Gastrocnemius medialis (tissue), 4 donors: ENCODE measurements around the gene PFKFB3.

Experiments
- CTCF ChIP-seq, 5 experiments: fragments of 450-650 bp in 3 of 5; fragments of 200-600 bp in 2 of 5; sonication (generic) in 2 of 5; IDR thresholded peaks in 4 of 5; conservative IDR thresholded peaks in 1 of 5; 1 replicate in 4 of 5; 2 replicates in 1 of 5; pipeline ENCODE4 v1.5.1; 2016 to 2019; ENCODE audit warnings: antibody characterized with exemption in 5 of 5, mild to moderate bottlenecking in 3 of 5, moderate library complexity in 3 of 5
- POLR2A ChIP-seq, 2 donors: fragments of 450-650 bp; IDR thresholded peaks; one replicate each; pipeline ENCODE4 v1.6.1; 2017; ENCODE audit warnings: antibody characterized with exemption in 2 of 2, mild to moderate bottlenecking in 2 of 2, moderate library complexity in 2 of 2

- TF ChIP-seq CTCF (IDR thresholded peaks at IDR 0.05 in 4 of 5, conservative IDR thresholded peaks at IDR 0.05 in 1 of 5) (no peak), POLR2A (IDR thresholded peaks at IDR 0.05) (no peak)
Observed at GRCh38 chr10:6274040-6274439, 71.3 kb downstream of the PFKFB3 start.
